Ectodermal cell (in vitro differentiated cells): ENCODE results near the gene LRMDA.
A peak's percentile ranks its signal among the peaks of the same experiment; 100 is the strongest.

Experiments used
- H3K27ac ChIP-seq: 2 replicates; pipeline ENCODE4 v1.7.0; 2013; ENCODE audit warnings: mild to moderate bottlenecking, low read depth, low read length; ENCODE audit not compliant: insufficient read depth, poor library complexity, severe bottlenecking
- H3K27me3 ChIP-seq: 2 replicates; pipeline ENCODE4 v1.7.0; 2013; ENCODE audit warnings: mild to moderate bottlenecking, low read length; ENCODE audit not compliant: insufficient read depth, control insufficient read depth, poor library complexity, severe bottlenecking
- H3K36me3 ChIP-seq: one replicate; pipeline ENCODE4 v1.7.0; 2013; ENCODE audit warnings: low read length; ENCODE audit not compliant: control insufficient read depth, insufficient read depth
- H3K4me1 ChIP-seq: one replicate; pipeline ENCODE4 v1.7.0; 2013; ENCODE audit warnings: low read length; ENCODE audit not compliant: control insufficient read depth, insufficient read depth
- H3K4me3 ChIP-seq: 2 replicates; pipeline ENCODE4 v1.7.0; 2013; ENCODE audit warnings: low read depth, low read length, control low read depth; ENCODE audit not compliant: insufficient read depth
- H3K9me3 ChIP-seq: 2 replicates; pipeline ENCODE4 v1.7.0; 2013; ENCODE audit warnings: mild to moderate bottlenecking, low read length, moderate library complexity; ENCODE audit not compliant: control insufficient read depth
- WGBS, 2 experiments: methylation state at CpG; one replicate each; pipeline ENCODE4 v1.1.7; 2013; ENCODE audit warnings: missing lambda C conversion rate in 2 of 2; 5-methylcytosine and 5-hydroxymethylcytosine counted together

Gene LRMDA

GRCh38 chr10:75904499-75905283, 473.3 kb downstream of the LRMDA start:
- Histone ChIP-seq H3K4me1 (peaks cover 21% of the 10 kb centered on the region), H3K27me3 (no peaks in the 10 kb centered on the region), H3K36me3 (no peaks in the 10 kb centered on the region), H3K27ac (peak overlapping the region; percentile 33), H3K9me3 (no peaks in the 10 kb centered on the region), H3K4me3 (no peak overlapping the region)
- 85 to 89% methylated on average over 15 of the region's 15 CpGs for WGBS, 2 experiments

GRCh38 chr10:75905490-75905889, 474.1 kb downstream of the LRMDA start:
- Histone ChIP-seq H3K9me3 (no peaks in the 10 kb centered on the region), H3K36me3 (no peaks in the 10 kb centered on the region), H3K4me3 (no peak overlapping the region), H3K4me1 (peaks cover 21% of the 10 kb centered on the region), H3K27me3 (no peaks in the 10 kb centered on the region), H3K27ac (no peak overlapping the region)
- WGBS, 2 experiments = 84 to 94% methylated on average over 3 to 4 of the region's 4 CpGs

GRCh38 chr10:75910032-75910431, 478.6 kb downstream of the LRMDA start:
- Histone ChIP-seq H3K36me3 (no peaks in the 10 kb centered on the region), H3K27me3 (no peaks in the 10 kb centered on the region), H3K9me3 (no peaks in the 10 kb centered on the region), H3K4me3 (no peak overlapping the region), H3K4me1 (peaks cover under 1% of the 10 kb centered on the region), H3K27ac (no peak overlapping the region)
- 100% methylated on average over 1 to 2 of the region's 2 CpGs for WGBS, 2 experiments

GRCh38 chr10:75911426-75911825, 480.0 kb downstream of the LRMDA start:
- no peak overlapping the region for H3K4me3 ChIP-seq
- WGBS, 2 experiments = 96% methylated on average over 2 of the region's 2 CpGs
- no peaks in the 10 kb centered on the region for H3K27me3 ChIP-seq
- H3K36me3 ChIP-seq = no peaks in the 10 kb centered on the region
- no peaks in the 10 kb centered on the region for H3K9me3 ChIP-seq
- H3K4me1 ChIP-seq = no peaks in the 10 kb centered on the region
- no peak overlapping the region for H3K27ac ChIP-seq

- Histone ChIP-seq H3K9me3 (no peaks in the 10 kb centered on the region), H3K27me3 (no peaks in the 10 kb centered on the region), H3K4me1 (no peaks in the 10 kb centered on the region), H3K36me3 (no peaks in the 10 kb centered on the region), H3K27ac (no peak overlapping the region), H3K4me3 (no peak overlapping the region)
- 78 to 94% methylated on average over 3 of the region's 3 CpGs for WGBS, 2 experiments
These were observed 485.5 kb downstream of the LRMDA start for GRCh38 chr10:75916906-75917305.

GRCh38 chr10:75919913-75920312, 488.5 kb downstream of the LRMDA start:
- Histone ChIP-seq H3K27ac (no peak overlapping the region), H3K27me3 (no peaks in the 10 kb centered on the region), H3K4me1 (no peaks in the 10 kb centered on the region), H3K36me3 (no peaks in the 10 kb centered on the region), H3K4me3 (no peak overlapping the region), H3K9me3 (no peaks in the 10 kb centered on the region)
- WGBS, 2 experiments = 88 to 90% methylated on average over 2 of the region's 2 CpGs

- Histone ChIP-seq H3K27ac (no peak overlapping the region), H3K9me3 (no peaks in the 10 kb centered on the region), H3K27me3 (no peaks in the 10 kb centered on the region)
These were observed 491.0 kb downstream of the LRMDA start for GRCh38 chr10:75922435-75922834.

GRCh38 chr10:75924309-75924902, 493.0 kb downstream of the LRMDA start:
- H3K4me3 ChIP-seq = no peak overlapping the region
- H3K36me3 ChIP-seq = no peaks in the 10 kb centered on the region
- no peak overlapping the region for H3K27ac ChIP-seq
- H3K4me1 ChIP-seq = no peaks in the 10 kb centered on the region
- no peaks in the 10 kb centered on the region for H3K9me3 ChIP-seq
- H3K27me3 ChIP-seq = no peaks in the 10 kb centered on the region
- 77 to 83% methylated on average over 8 to 9 of the region's 9 CpGs for WGBS, 2 experiments

More at GRCh38 chr10:75922435-75922834, 491.0 kb downstream of the LRMDA start:
- Histone ChIP-seq H3K4me1 (no peaks in the 10 kb centered on the region), H3K36me3 (no peaks in the 10 kb centered on the region), H3K4me3 (no peak overlapping the region)

GRCh38 chr10:75925999-75926398, 494.6 kb downstream of the LRMDA start:
- H3K27me3 ChIP-seq = no peaks in the 10 kb centered on the region
- H3K27ac ChIP-seq = no peak overlapping the region
- WGBS, 2 experiments = 83 to 92% methylated on average over 1 of the region's 1 CpG
- no peaks in the 10 kb centered on the region for H3K4me1 ChIP-seq
- no peak overlapping the region for H3K4me3 ChIP-seq
- no peaks in the 10 kb centered on the region for H3K36me3 ChIP-seq
- no peaks in the 10 kb centered on the region for H3K9me3 ChIP-seq

- Histone ChIP-seq H3K36me3 (no peaks in the 10 kb centered on the region), H3K4me1 (no peaks in the 10 kb centered on the region), H3K9me3 (no peaks in the 10 kb centered on the region), H3K27me3 (no peaks in the 10 kb centered on the region), H3K27ac (no peak overlapping the region), H3K4me3 (no peak overlapping the region)
- 52 to 54% methylated on average over 4 of the region's 4 CpGs for WGBS, 2 experiments
These were observed 495.3 kb downstream of the LRMDA start for GRCh38 chr10:75926763-75927162.
